H9 (cell line): ENCODE data around the gene CFAP65. TPM values are rescaled to one million over a fixed set of nuclear protein-coding genes. Genes with fewer than 3 reads are reported as not detected.

Experiments
- DNase-seq: peaks from one replicate; pipeline ENCODE4 v3.0.0-alpha.2; 2017
- H2AFZ ChIP-seq: one replicate; pipeline ENCODE4 v1.6.1; 2013; ENCODE audit warnings: mild to moderate bottlenecking, low read length, control low read depth, moderate library complexity
- H2AK5ac ChIP-seq: 2 replicates; pipeline ENCODE4 v1.6.1; 2013; ENCODE audit warnings: low read length, control low read depth, mixed read lengths; ENCODE audit not compliant: insufficient read length
- H2BK120ac ChIP-seq: one replicate; pipeline ENCODE4 v1.6.1; 2013; ENCODE audit warnings: low read depth, mild to moderate bottlenecking, low read length, control low read depth, inconsistent platforms; ENCODE audit not compliant: poor library complexity, severe bottlenecking
- H2BK12ac ChIP-seq: 2 replicates; pipeline ENCODE4 v1.6.1; 2013; ENCODE audit warnings: low read length, control low read depth, mixed read lengths, low read depth; ENCODE audit not compliant: insufficient read length
- H2BK15ac ChIP-seq: 2 replicates; pipeline ENCODE4 v1.6.1; 2013; ENCODE audit warnings: low read depth, low read length, control low read depth
- H2BK20ac ChIP-seq: one replicate; pipeline ENCODE4 v1.6.1; 2013; ENCODE audit warnings: low read depth, mild to moderate bottlenecking, low read length, control low read depth, inconsistent platforms; ENCODE audit not compliant: poor library complexity, severe bottlenecking
- H2BK5ac ChIP-seq: 2 replicates; pipeline ENCODE4 v1.6.1; 2013; ENCODE audit warnings: low read length, control low read depth, mixed read lengths; ENCODE audit not compliant: insufficient read length
- H3K14ac ChIP-seq: 2 replicates; pipeline ENCODE4 v1.6.1; 2013; ENCODE audit warnings: low read length, control low read depth; ENCODE audit not compliant: insufficient read depth
- H3K18ac ChIP-seq: 2 replicates; pipeline ENCODE4 v1.6.1; 2013; ENCODE audit warnings: low read depth, mild to moderate bottlenecking, mixed read lengths, low read length, control low read depth; ENCODE audit not compliant: insufficient read length
- H3K23ac ChIP-seq: 2 replicates; pipeline ENCODE4 v1.6.1; 2013; ENCODE audit warnings: low read length, control low read depth, mixed read lengths, low read depth; ENCODE audit not compliant: insufficient read length
- H3K23me2 ChIP-seq: 2 replicates; pipeline ENCODE4 v1.6.1; 2013; ENCODE audit warnings: low read depth, mild to moderate bottlenecking, mixed read lengths, low read length, control low read depth; ENCODE audit not compliant: insufficient read length, poor library complexity, severe bottlenecking
- H3K27ac ChIP-seq: 2 replicates; pipeline ENCODE4 v1.5.1; 2013; ENCODE audit warnings: low read length, control low read depth, mixed read lengths, low read depth; ENCODE audit not compliant: insufficient read length
- H3K27me3 ChIP-seq: 2 replicates; pipeline ENCODE4 v1.6.1; 2013; ENCODE audit warnings: low read length, control low read depth, inconsistent platforms; ENCODE audit not compliant: insufficient read depth
- H3K4ac ChIP-seq: 2 replicates; pipeline ENCODE4 v1.6.1; 2013; ENCODE audit warnings: low read depth, mild to moderate bottlenecking, control low read depth, inconsistent platforms, low read length, moderate library complexity
- H3K4me1 ChIP-seq: 2 replicates; pipeline ENCODE4 v1.6.1; 2013; ENCODE audit warnings: low read length, control low read depth, inconsistent platforms; ENCODE audit not compliant: insufficient read depth
- H3K4me2 ChIP-seq: 2 replicates; pipeline ENCODE4 v1.6.1; 2013; ENCODE audit warnings: low read length, control low read depth, mixed read lengths; ENCODE audit not compliant: insufficient read length, insufficient read depth
- H3K56ac ChIP-seq: 2 replicates; pipeline ENCODE4 v1.6.1; 2013; ENCODE audit warnings: low read depth, mild to moderate bottlenecking, mixed read lengths, low read length, control low read depth; ENCODE audit not compliant: insufficient read length
- H3K79me1 ChIP-seq: 2 replicates; pipeline ENCODE4 v1.6.1; 2013; ENCODE audit warnings: low read depth, mild to moderate bottlenecking, moderate library complexity, low read length, control low read depth, inconsistent platforms; ENCODE audit not compliant: insufficient read depth, poor library complexity, severe bottlenecking
- H3K79me2 ChIP-seq: 2 replicates; pipeline ENCODE4 v1.6.1; 2013; ENCODE audit warnings: low read length, control low read depth, inconsistent platforms; ENCODE audit not compliant: insufficient read depth
- H3K9ac ChIP-seq: 2 replicates; pipeline ENCODE4 v1.6.1; 2013; ENCODE audit warnings: low read length, control low read depth, mixed read lengths; ENCODE audit not compliant: insufficient read length; ENCODE audit errors: extremely low read depth
- H3K9me3 ChIP-seq: one replicate; pipeline ENCODE4 v1.6.1; 2013; ENCODE audit warnings: low read depth, low read length, inconsistent platforms; ENCODE audit not compliant: control insufficient read depth
- H3T11ph ChIP-seq: one replicate; pipeline ENCODE4 v1.6.1; 2013; ENCODE audit warnings: mild to moderate bottlenecking, low read length, control low read depth, inconsistent platforms
- H4K20me1 ChIP-seq: one replicate; pipeline ENCODE4 v1.6.1; 2013; ENCODE audit not compliant: control insufficient read depth, insufficient read length, insufficient read depth
- H4K5ac ChIP-seq: 2 replicates; pipeline ENCODE4 v1.6.1; 2013; ENCODE audit warnings: low read depth, mild to moderate bottlenecking, mixed read lengths, low read length, control low read depth; ENCODE audit not compliant: insufficient read length
- H4K8ac ChIP-seq: replicated peaks from 2 replicates; pipeline ENCODE4 v1.6.1; 2013; ENCODE audit warnings: low read length, control low read depth, mixed read lengths, low read depth; ENCODE audit not compliant: insufficient read length
- H4K91ac ChIP-seq: 2 replicates; pipeline ENCODE4 v1.6.1; 2013; ENCODE audit warnings: low read depth, mild to moderate bottlenecking, moderate library complexity, mixed read lengths, low read length, control low read depth; ENCODE audit not compliant: insufficient read length
- H3K27ac Mint-ChIP-seq, 3 experiments: 2 replicates in 2 of 3; 3 replicates in 1 of 3; pipeline ENCODE4 v1.8.0; 2020 to 2021; ENCODE audit warnings: mixed read lengths in 3 of 3, mild to moderate bottlenecking in 1 of 3, moderate library complexity in 1 of 3
- H3K27me3 Mint-ChIP-seq: 2 replicates; pipeline ENCODE4 v1.8.0; 2021; ENCODE audit warnings: low read depth, mild to moderate bottlenecking, moderate library complexity, mixed read lengths
- H3K36me3 Mint-ChIP-seq, 3 experiments: 2 replicates in 2 of 3; 3 replicates in 1 of 3; pipeline ENCODE4 v1.8.0; 2020 to 2021; ENCODE audit warnings: low read depth in 3 of 3, mixed read lengths in 3 of 3; ENCODE audit not compliant: insufficient read depth in 1 of 3
- H3K4me1 Mint-ChIP-seq, 2 experiments: 2 replicates each; pipeline ENCODE4 v1.8.0; 2020; ENCODE audit warnings: mixed read lengths in 2 of 2
- H3K4me3 Mint-ChIP-seq, 2 experiments: 2 replicates in 1 of 2; 3 replicates in 1 of 2; pipeline ENCODE4 v1.8.0; 2020 to 2021; ENCODE audit warnings: mild to moderate bottlenecking in 2 of 2, mixed read lengths in 2 of 2, moderate library complexity in 1 of 2
- H3K9me3 Mint-ChIP-seq, 2 experiments: 2 replicates in 1 of 2; 3 replicates in 1 of 2; pipeline ENCODE4 v1.8.0; 2020; ENCODE audit warnings: mild to moderate bottlenecking in 2 of 2, mixed read lengths in 2 of 2, moderate library complexity in 1 of 2
- CTCF ChIP-seq: fragments of 200-600 bp; sonication (generic); conservative IDR thresholded peaks from 3 replicates; pipeline ENCODE4 v1.8.0; 2021; ENCODE audit warnings: antibody characterized with exemption, mild to moderate bottlenecking
- WGBS: extraction: QIAGEN DNeasy Blood & Tissue Kit; methylation state at CpG from one replicate; pipeline ENCODE4 v1.1.7; 2013; ENCODE audit warnings: missing lambda C conversion rate, low lambda C conversion rate, mixed read lengths; ENCODE audit not compliant: insufficient read length; ENCODE audit errors: extremely low coverage; 5-methylcytosine and 5-hydroxymethylcytosine counted together
- total RNA-seq: library from RNA; stranded (reverse); gene quantifications from 2 replicates; pipeline ENCODE4 v1.2.1, GENCODE V29; 2021

Gene CFAP65
- total RNA-seq, 1 experiment from 2014 or later, result 0.20 TPM

- Histone ChIP-seq H3K79me2 (no peaks in the 10 kb centered on the region), H4K20me1 (no peaks in the 10 kb centered on the region), H3K9ac (no peak overlapping the region), H3K27ac (no peak overlapping the region), H2BK12ac (no peak overlapping the region), H3K18ac (no peak overlapping the region), H4K8ac (no peak overlapping the region), H3K4me2 (no peak overlapping the region), H2BK15ac (no peak overlapping the region), H2BK5ac (no peak overlapping the region), H3K14ac (no peak overlapping the region), H4K5ac (no peak overlapping the region), H2AFZ (no peak overlapping the region), H3K23ac (no peak overlapping the region), H2AK5ac (no peak overlapping the region), H3K27me3 (no peaks in the 10 kb centered on the region; the same call in 1 of the 2 replicates), H2BK120ac (no peak overlapping the region), H2BK20ac (no peak overlapping the region), H3T11ph (no peak overlapping the region), H3K23me2 (no peaks in the 10 kb centered on the region), H3K79me1 (no peaks in the 10 kb centered on the region), H3K4ac (no peak overlapping the region), H3K9me3 (no peaks in the 10 kb centered on the region), H3K4me1 (no peaks in the 10 kb centered on the region), H3K56ac (no peak overlapping the region), H4K91ac (no peak overlapping the region)
- Mint-ChIP-seq H3K4me1 (peaks cover 6 to 7% of the 10 kb centered on the region in 2 experiments), H3K9me3 (no peaks in the 10 kb centered on the region), H3K36me3 (no peaks in the 10 kb centered on the region), H3K27ac (peak overlapping the region in 1 of 3 experiments; percentile 91; a peak in 1 of 7 replicates), H3K4me3 (no peak overlapping the region), H3K27me3 (peaks cover 17% of the 10 kb centered on the region)
- no CpG with 5 or more reads among the region's 12 CpGs for WGBS
- no peak for TF ChIP-seq CTCF
- no peak for DNase-seq
Measured at GRCh38 chr2:219023045-219023605, 18.2 kb downstream of the CFAP65 start.
